Motor neuron (in vitro differentiated cells): ENCODE measurements around the gene CD44. TPM values are rescaled to one million over a fixed set of nuclear protein-coding genes. Genes with fewer than 3 reads are reported as not detected.

Experiments used
- ATAC-seq, 8 experiments: fragments of 200-7000 bp; cut with Tn5 transposase; replicated peaks in 6 of 8; 2 replicates each; pipeline ENCODE4 v1.8.0; 2021; ENCODE audit warnings: mild to moderate bottlenecking in 8 of 8, moderate library complexity in 8 of 8
- H3K27ac ChIP-seq, 2 donors: fragments of 250-450 bp; sonication (Bioruptor Pico); 2 replicates each; pipeline ENCODE4 v1.9.0; 2021; ENCODE audit warnings: antibody characterized with exemption in 2 of 2, mild to moderate bottlenecking in 2 of 2, moderate library complexity in 1 of 2
- H3K4me1 ChIP-seq, 2 donors: fragments of 250-450 bp; sonication (Bioruptor Pico); replicated peaks in 1 of 2; 2 replicates each; pipeline ENCODE4 v1.6.1; 2021; ENCODE audit warnings: antibody characterized with exemption in 2 of 2, mild to moderate bottlenecking in 2 of 2, moderate library complexity in 1 of 2
- H3K4me3 ChIP-seq, 5 donors: fragments of 250-450 bp; sonication (Bioruptor Pico); 2 replicates each; pipeline ENCODE4 v1.9.0; 2021; ENCODE audit warnings: antibody characterized with exemption in 5 of 5, mild to moderate bottlenecking in 5 of 5, moderate library complexity in 4 of 5
- WGBS, 10 experiments: fragments of 450-650 bp; shearing (Covaris generic); methylation state at CpG; one replicate each; pipeline ENCODE4 v1.0.0; 2022; 5-methylcytosine and 5-hydroxymethylcytosine counted together
- in situ Hi-C, 9 experiments: fragments of 400-800 bp; cut with MboI; loops; one replicate each; pipeline ENCODE4 v1.15.0; 2021; ENCODE audit warnings: low sequenced_read_pairs in 9 of 9, low pct_unique_long_range_greater_than_20kb in 2 of 9; ENCODE audit not compliant: unreplicated experiment in 9 of 9
- total RNA-seq, 8 experiments: library from RNA; unstranded; fragments of 300-600 nt; gene quantifications; 2 replicates each; pipeline versions ENCODE4 v1.2.3 to v1.2.4, GENCODE V29; 2022

The CD44 gene
- total RNA-seq, 8 experiments from 2014 or later: 0.05 to 107 (median 42.9) TPM

DNA sequence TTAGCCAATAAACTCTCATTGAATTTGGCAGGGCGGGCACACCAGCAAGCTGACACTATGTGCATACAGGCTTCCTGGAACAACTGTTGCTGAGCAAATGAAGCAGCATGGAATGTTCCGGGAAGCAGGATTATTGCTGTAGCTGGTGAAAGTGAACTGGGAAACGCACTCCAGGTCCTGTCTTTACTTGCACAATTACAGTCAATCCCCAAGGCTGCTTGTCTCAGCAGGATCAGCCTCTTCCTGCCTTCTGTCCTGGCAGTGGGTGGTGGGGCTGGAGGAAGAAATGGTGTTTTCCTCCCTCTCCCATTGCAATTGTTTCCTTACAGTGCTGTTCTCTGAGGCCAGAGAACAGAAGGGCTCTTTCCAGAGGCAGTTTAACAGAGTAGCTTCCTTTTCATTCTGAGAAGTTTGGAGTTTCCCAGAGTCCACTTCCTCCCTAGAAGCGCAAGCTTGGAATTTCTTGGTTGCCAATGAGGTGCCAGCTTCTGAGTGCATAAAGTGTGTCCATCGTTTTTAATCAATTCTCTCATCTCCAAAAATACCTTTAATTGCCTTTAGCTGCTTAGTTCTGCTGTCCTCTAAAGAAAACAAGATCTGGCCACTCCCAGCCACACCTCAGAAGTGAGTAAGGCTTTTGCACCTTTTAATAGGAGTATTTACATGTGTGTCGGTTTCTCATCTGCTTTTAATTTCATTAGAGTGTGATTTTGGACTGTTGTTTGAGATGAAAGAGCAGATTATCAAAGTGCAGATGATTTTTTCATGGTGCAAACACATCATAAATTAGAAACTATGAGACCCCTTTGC lies 19.9 kb downstream of the CD44 start:
- Histone ChIP-seq H3K4me1 (peaks cover 0 to 2% of the 10 kb centered on the region in 2 donors), H3K27ac (no peak overlapping the region), H3K4me3 (no peak overlapping the region)
- in situ Hi-C loops: no loop called here
- ATAC-seq: peak in 5 of 8 experiments; percentile 27 to 92 (median 79)
- WGBS, 10 experiments: 6 to 86% (median 50%) methylated on average over 1 to 5 of the region's 6 CpGs; no CpG with 5 or more reads in 1 of the 10 experiments

DNA sequence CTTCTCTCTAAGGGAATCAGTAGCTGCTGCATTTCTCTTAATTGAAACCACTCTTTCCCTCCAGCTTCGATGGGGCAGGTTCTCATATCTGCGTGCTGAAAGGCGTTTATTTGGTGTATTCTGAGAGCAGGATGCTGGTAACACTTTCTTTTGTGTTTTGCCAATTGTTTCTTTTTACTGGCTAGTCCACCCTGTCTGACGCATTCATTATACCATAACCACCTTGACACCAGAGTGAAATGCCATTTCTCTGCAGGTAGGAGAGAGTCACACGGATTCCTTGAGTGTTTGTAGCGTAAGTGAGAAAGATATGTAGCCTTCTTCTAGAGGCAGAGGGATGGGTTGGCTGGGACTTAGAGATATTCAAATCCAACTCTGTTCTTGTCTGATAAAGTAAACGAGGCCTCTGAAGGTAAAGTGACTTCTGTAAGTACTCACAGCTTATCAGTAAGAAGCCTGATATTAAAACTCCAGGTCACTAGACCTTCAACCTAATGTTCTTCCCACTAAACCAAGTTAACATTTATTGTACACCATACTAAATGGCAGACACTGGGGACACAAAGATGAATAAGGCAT lies 21.4 kb downstream of the CD44 start:
- 20 to 96% (median 84%) methylated on average over 1 to 7 of the region's 7 CpGs for WGBS, 10 experiments
- peaks cover 0 to 2% of the 10 kb centered on the region in 2 donors for H3K4me1 ChIP-seq
- in situ Hi-C loops: no loop called here
- ATAC-seq: no peak
- H3K27ac ChIP-seq: no peak overlapping the region
- no peak overlapping the region for H3K4me3 ChIP-seq

DNA sequence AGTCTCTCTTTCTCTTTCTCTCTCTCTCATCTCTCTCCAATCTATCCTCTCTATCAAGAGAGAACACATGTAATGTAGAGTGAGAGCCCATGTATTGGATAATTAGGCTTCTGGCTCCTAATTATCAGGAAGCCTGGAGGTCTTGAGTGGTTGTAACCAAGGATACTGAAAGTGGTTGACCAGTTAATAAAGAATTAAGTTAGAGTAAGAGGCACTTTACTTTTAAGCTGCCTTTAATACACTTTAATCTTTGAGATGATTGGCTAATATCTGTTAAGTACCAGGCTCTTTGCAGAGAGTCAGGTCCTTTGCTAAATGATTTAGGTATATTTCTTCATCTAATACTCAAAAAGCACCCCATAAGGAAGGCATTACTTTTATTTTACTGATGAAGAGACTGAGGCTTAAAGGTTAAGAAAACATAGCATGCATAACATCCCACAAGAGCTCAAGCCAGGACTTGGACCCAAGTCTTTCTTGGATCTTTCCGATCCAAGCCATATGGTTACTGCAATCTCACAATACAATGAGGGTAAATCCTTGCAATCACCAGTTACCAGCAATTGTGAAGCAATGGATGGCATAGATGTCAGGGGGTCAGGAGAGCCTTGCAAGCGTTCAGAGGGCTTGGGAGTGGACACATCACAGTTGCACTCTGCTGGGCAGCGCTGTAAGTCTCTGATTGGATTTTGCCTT lies 22.1 kb downstream of the CD44 start:
- no peak for ATAC-seq
- in situ Hi-C loops: no loop called here
- no peak overlapping the region for H3K27ac ChIP-seq
- H3K4me1 ChIP-seq: peaks cover 6 to 7% of the 10 kb centered on the region in 2 donors
- 80 to 100% (median 88%) methylated on average over 1 to 3 of the region's 3 CpGs; no CpG with 5 or more reads in 4 of the 10 experiments for WGBS, 10 experiments
- no peak overlapping the region for H3K4me3 ChIP-seq

DNA sequence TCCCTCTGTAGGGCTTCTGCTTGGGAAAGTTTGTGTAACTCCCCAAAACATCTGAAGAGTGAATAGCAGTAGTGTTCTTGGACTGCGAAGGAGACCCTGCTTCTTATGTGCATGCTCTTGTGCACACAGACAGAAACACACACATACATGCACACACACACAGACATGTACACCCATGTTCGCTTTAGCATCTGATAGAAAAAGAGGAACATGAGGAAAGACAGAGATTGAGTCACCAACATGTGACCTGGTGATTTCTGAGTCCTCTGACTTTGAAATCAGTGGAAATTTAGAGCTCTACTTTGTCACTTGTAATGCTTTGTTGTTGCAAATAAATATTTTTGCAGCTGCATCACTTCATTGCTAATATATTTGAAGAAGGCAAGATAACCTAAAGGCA lies 23.8 kb downstream of the CD44 start:
- in situ Hi-C loops: no loop called here
- Histone ChIP-seq H3K4me1 (peaks cover 8 to 11% of the 10 kb centered on the region in 2 donors), H3K27ac (no peak overlapping the region), H3K4me3 (no peak overlapping the region)
- WGBS, 10 experiments: 29 to 83% (median 79%) methylated on average over 1 to 2 of the region's 2 CpGs; no CpG with 5 or more reads in 2 of the 10 experiments
- peak in 2 of 8 experiments; percentile 23 to 24 for ATAC-seq

DNA sequence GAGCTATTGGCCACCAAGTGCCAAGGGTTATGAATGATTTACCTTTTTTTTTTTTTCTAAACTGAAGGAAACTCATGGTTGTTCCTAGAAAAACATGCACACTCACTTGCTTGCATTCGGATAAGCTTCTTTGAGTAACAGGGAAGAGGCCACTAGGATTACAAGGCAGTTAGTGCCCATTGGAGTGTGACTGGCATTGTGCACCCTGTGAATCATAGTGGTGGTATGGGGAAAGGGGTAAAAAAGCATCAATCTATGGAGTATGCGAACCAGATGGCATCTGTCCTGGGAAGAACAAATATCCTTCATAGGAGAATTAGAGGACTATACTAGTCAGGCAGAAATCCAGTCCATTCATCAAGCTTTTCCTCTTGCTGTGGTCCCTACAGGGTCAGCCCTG lies 24.2 kb downstream of the CD44 start:
- 56 to 100% (median 80%) methylated on average over 1 to 2 of the region's 2 CpGs; no CpG with 5 or more reads in 2 of the 10 experiments for WGBS, 10 experiments
- in situ Hi-C loops: no loop called here
- peaks cover 8 to 11% of the 10 kb centered on the region in 2 donors for H3K4me1 ChIP-seq
- ATAC-seq: peak in 1 of 8 experiments; percentile 9
- H3K27ac ChIP-seq: no peak overlapping the region
- no peak overlapping the region for H3K4me3 ChIP-seq

DNA sequence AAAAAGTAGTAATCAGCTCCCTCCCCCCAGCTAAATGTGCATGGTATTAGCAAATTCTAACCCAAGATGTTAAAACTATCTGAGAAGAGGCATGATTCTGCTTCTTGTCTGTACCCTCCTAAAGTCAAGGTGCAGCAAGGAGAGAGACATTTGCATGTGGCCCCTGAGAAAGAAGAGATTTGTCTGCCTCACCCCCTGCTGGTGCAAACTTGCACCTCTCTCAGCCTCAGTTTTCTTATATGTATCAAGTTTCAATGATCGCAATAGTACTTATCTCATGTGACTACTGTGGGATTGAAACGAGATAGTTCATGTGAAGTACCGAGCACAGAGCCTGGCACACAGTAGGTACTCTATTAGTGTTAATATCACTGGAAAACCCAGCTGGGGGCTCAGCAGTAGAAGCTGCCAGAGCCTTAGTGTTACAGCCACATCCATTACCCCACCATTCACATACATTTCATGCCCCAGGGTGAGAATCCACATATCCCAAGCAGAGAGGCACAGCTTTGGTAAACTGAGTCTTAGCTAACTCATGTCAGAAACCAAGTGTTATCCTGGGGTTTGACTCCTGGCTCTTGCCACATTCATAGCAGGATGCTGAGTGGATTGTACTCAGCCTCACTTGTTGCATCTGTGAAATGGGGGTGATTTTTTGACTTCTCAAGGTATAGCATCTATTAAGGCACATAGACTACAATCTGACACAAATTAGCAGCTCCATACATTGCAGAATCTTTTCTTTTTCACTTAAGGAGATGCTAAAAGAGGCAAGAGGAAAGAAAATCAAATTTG lies 24.9 kb downstream of the CD44 start:
- in situ Hi-C loops: no loop called here
- peaks cover 8 to 11% of the 10 kb centered on the region in 2 donors for H3K4me1 ChIP-seq
- no peak overlapping the region for H3K27ac ChIP-seq
- no peak overlapping the region for H3K4me3 ChIP-seq
- ATAC-seq: no peak
- 60 to 100% (median 68%) methylated on average over 1 to 3 of the region's 3 CpGs; no CpG with 5 or more reads in 4 of the 10 experiments for WGBS, 10 experiments

DNA sequence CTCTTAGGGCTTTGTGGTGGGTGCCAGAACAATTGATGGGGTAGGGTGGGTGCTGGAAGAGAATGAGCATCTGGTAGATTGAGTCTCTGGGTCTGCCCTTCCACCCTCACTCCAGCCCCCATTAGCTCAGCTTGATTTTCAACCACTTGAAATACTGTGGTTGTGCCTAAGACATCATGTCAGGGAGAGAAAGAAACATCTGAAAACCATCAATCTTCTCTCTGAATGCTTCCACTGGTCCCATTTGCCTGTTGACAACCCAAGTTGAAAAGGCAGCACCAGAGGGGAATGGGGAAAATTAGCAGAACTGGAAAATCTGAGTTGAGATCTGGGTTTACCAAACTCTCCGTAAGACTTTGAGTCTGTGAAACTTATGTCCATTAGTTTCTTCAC lies 26.1 kb downstream of the CD44 start:
- ATAC-seq: no peak
- 25 to 75% (median 50%) methylated on average over 1 of the region's 1 CpG; no CpG with 5 or more reads in 7 of the 10 experiments for WGBS, 10 experiments
- in situ Hi-C loops: no loop called here
- no peak overlapping the region for H3K27ac ChIP-seq
- H3K4me1 ChIP-seq: peaks cover 8 to 9% of the 10 kb centered on the region in 2 donors
- no peak overlapping the region for H3K4me3 ChIP-seq

DNA sequence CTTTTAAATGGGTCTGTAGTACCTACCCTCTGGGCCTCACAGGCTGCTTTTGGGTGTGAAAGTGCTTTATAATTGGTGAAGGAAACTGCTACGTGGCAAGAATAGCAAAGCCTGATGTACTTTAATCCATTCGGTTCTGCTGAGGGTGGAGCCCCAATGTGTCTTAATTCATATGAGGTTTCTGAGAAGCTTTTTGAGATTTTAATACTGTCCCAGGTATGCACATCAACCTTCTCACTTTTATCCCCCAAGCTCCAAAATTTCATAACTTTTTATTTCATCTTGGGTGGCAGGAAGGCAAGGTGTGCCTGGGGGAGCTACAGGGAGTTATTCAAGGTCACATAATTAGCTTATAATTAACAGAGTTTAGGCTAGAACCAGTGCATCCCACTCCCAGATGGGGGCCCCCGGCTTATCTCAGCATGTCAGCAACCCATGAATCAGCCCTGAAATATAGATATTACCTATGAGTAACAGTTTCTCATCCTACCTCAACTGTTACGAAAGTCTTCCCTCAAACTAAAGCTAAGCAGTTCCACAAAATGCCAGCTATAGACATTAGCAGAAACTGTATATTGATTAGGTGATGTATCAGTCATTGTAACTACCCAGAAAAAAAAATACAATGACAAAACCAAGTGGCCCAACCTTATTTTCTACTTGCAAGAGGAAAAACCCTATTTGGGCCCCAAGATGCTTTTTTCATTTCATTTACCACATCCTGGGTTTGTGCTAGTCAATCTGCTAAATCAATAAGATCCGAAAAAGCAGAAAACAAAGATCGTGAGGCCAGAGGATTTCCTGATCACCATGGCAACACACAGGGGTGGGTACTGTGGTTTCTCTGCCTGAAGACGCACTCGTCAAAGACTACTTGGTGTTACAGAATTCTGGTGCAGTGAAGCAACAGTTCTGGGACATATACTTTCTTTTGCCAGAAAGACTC lies 26.7 kb downstream of the CD44 start:
- no peak overlapping the region for H3K4me3 ChIP-seq
- in situ Hi-C loops: no loop called here
- H3K4me1 ChIP-seq: peaks cover 8 to 9% of the 10 kb centered on the region in 2 donors
- H3K27ac ChIP-seq: no peak overlapping the region
- 17 to 71% (median 58%) methylated on average over 1 to 7 of the region's 8 CpGs; no CpG with 5 or more reads in 1 of the 10 experiments for WGBS, 10 experiments
- peak in 3 of 8 experiments; percentile 11 to 52 (median 19) for ATAC-seq

DNA sequence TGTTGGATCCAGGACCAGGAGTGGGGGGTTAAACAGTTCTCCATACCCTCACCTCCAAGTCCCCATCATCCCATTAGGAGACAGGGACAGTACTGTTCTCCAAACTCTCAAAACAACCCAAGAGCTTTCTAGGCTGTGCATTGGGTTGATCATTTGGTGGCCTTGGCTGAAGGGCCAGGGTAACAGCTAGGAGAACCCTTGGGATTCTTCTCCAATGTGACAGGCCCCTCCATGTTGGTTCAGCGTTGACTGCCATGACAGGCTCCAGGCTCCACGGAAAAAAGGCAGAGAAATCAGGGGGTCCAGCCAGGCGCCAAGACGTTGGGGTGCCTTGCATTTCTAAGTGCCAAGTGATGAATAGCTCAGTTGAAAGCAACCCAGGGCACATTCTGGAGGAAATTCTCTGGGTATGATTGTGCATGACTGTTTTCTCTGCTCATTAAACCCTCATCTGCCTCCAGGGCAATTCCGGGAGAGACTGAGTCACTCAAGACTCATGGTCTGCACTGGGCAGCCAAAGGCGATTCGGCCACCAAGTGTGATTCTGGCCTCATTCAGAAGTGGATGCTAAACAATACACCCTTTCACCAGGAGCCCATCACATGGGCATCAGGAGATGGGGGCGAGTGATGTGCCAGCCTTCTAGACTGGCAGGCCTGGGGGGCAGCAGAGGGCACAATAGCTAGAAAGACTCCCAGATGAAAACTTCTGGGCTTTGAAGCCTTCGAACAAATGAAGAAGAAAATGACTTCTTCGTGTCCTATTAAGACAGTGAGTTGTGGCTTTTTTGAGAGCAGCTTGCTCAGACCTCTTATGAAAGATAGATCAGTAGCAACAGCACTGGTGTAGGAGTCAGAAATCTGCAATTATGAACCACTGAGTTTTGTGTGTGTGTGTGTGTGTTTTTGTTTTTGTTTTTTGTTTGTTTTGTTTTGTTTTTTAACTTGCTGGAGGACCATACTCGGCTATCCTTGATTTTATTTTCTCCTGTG lies 27.7 kb downstream of the CD44 start:
- Histone ChIP-seq H3K4me1 (peaks cover 8 to 9% of the 10 kb centered on the region in 2 donors), H3K4me3 (no peak overlapping the region), H3K27ac (no peak overlapping the region)
- ATAC-seq: peak in 3 of 8 experiments; percentile 15 to 20 (median 17)
- 3 to 93% (median 79%) methylated on average over 1 to 9 of the region's 11 CpGs for WGBS, 10 experiments
- in situ Hi-C loops: no loop called here

DNA sequence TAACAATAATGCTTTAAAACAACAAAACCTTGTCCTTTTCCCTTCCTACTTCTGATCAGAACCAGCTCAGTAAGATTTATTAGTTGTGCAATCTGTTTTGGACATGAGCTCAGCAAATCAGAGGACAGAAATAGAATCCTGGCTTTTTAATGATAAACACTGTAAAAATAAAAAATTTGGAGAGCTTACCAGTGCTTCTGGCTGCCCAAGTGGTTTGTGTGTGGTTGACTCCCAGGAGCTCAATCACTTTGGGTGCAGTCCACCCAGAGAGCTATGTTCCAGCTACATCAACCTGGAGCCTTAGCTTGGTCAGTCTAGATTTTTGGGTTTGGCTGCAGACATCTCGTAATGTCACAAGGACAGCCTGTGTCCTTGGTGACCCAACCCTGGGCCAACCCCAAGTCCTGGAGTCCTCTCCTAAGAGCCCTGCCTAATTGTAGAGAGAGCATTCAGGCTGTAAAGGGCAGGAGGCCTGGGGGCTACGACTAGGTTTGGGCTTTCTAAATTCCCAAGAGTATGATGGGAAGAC lies 28.5 kb downstream of the CD44 start:
- no peak overlapping the region for H3K4me3 ChIP-seq
- peaks cover 8 to 9% of the 10 kb centered on the region in 2 donors for H3K4me1 ChIP-seq
- in situ Hi-C loops: no loop called here
- peak in 1 of 8 experiments; percentile 7 for ATAC-seq
- WGBS, 10 experiments: 40 to 94% (median 76%) methylated on average over 1 to 2 of the region's 2 CpGs; no CpG with 5 or more reads in 3 of the 10 experiments
- H3K27ac ChIP-seq: no peak overlapping the region

DNA sequence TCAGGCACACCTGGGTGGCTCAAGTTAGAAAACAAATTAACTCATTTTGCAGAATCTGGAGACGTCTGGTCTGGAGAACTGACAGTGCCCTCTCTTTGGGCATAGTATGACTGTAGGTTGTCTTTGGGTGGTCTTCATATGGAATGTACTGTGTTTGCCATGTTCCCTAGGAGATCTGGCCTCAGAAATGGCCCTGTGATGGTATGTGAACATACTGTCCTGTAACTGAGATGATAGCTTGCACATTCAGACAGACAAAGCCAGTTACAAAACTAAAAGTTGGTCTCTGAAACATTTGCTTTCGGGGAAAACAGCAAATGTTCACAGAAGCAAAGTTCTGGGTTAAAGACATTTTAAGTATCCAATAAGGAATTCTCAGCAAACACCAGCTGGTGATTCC lies 29.7 kb downstream of the CD44 start:
- peaks cover 8 to 9% of the 10 kb centered on the region in 2 donors for H3K4me1 ChIP-seq
- in situ Hi-C loops: no loop called here
- peak in 1 of 8 experiments; percentile 54 for ATAC-seq
- H3K4me3 ChIP-seq: no peak overlapping the region
- 55 to 100% (median 81%) methylated on average over 1 to 2 of the region's 2 CpGs; no CpG with 5 or more reads in 4 of the 10 experiments for WGBS, 10 experiments
- no peak overlapping the region for H3K27ac ChIP-seq
